ENCODE measurements around the gene ZNF69. TPM values are rescaled to one million over a fixed set of nuclear protein-coding genes. Genes with fewer than 3 reads are reported as not detected.
"Not testable (repeated sequence)": the region's sequence is repeated elsewhere in the genome, so short reads cannot be mapped to it uniquely, and the experiment has no call there.

ZNF69 gene
- total and polyA plus RNA-seq, 9 donors, result 7.5 to 25.5 (median 13.6) TPM

DNA sequence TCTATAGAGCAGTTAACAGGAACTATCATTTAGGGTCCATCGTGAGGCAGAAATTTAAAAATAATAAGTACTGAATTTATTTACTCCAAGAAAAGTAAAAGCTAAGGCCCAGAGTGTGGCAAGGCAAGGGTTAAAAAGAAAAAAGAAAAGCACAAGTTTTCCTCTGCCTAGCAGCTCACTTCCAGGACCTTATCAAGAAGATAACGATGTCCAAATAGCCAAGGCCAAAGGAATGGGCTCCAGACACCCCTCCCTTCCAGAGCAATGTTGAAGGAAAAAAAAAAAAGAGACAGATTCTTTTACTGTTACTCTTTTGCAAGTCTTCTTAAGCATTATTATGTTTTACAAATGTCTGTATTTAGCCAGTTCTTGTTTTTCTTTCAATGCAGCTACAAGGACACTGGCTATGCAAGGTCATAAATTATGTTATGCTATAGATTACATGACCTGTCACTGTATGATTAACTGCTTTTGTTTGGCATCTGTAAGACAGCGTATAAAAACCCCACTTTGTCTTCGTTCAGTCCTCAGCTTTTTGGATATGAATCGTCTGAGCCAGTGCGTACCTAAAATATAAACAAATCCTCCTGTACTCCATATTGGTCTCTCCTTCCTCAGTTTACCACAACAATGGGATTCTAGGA lies 34.4 kb downstream of the ZNF69 start:
- H3K9me3 ChIP-seq, result no peaks in the 10 kb centered on the region
- no peaks in the 10 kb centered on the region for H3K27me3 ChIP-seq
- TF ChIP-seq, protein P1, sequence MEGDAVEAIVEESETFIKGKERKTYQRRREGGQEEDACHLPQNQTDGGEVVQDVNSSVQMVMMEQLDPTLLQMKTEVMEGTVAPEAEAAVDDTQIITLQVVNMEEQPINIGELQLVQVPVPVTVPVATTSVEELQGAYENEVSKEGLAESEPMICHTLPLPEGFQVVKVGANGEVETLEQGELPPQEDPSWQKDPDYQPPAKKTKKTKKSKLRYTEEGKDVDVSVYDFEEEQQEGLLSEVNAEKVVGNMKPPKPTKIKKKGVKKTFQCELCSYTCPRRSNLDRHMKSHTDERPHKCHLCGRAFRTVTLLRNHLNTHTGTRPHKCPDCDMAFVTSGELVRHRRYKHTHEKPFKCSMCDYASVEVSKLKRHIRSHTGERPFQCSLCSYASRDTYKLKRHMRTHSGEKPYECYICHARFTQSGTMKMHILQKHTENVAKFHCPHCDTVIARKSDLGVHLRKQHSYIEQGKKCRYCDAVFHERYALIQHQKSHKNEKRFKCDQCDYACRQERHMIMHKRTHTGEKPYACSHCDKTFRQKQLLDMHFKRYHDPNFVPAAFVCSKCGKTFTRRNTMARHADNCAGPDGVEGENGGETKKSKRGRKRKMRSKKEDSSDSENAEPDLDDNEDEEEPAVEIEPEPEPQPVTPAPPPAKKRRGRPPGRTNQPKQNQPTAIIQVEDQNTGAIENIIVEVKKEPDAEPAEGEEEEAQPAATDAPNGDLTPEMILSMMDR (IDR thresholded peaks at IDR 0.05), result no peak
- TF ChIP-seq POLR2A (IDR thresholded peaks at IDR 0.05), result no peak
- 5 to 8% (median 6%) methylated on average over 6 of the region's 6 CpGs for WGBS, 3 donors
- peak overlapping the region in 1 of 2 donors; percentile 27 for H3K27ac ChIP-seq
- peak in 3 of 5 donors; percentile 41 to 53 (median 43) for DNase-seq
- no peak overlapping the region for H3K4me3 ChIP-seq
- intact Hi-C loops (cut with DNase I), result loop anchor here in 3 of 4 donors (5.0 to 10.0 kb wide), 3 partner anchors 35 to 73 kb away; partner anchors contain the start of gene ZNF69 (in 1 of the 3)
- no peaks in the 10 kb centered on the region for H3K36me3 ChIP-seq
- H3K4me1 ChIP-seq (ENCODE audit: insufficient read depth), result peaks cover 13% of the 10 kb centered on the region

DNA sequence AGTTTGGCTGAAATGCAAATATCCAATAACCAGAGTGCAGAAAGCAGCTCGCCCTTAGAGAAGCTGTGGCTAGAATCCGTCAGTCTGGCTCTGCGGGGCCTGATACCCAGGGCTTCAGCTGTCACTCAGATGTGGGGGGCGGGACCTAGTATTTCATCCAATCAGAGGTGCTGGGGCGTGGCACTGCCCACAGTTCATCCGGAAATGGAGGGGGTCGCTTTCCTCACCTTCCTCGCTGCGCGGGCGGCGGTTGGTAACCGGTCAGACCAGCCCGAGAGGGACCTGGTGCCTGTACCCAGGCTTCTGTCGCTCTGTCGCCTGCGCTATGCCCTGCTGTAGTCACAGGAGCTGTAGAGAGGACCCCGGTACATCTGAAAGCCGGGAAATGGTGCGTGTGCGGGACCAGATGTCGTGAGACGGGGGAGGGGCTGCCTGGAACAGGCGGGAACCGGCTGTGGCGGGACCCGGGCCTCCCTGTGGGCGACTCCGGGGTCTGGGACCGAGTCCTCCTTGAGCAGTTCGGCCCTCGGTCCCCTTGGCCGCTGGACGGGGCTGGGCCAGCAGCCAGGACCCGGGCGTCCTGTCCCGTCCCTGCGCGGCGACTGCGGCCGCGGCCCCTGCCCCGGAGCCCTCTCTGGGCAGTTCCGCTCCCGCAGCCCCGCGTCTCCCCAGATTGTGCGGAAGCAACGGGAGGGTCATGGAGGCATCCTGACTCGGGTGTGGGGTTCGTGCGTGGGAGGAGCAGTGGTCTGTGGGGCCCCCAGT lies 37.5 kb downstream of the ZNF69 start, which contains the start of gene ZNF700:
Gene ZNF700 (plus strand): TSS at position 222 of the 765 bp plus-strand sequence. CDS start 104 bp downstream, at position 326.
- intact Hi-C loops (cut with DNase I), result loop anchor here in 3 of 4 donors (2.0 to 10.0 kb wide), 5 partner anchors 38 to 216 kb away; partner anchors contain the start of genes ZNF20 (in 1 of the 3) and ZNF69 (in 1 of the 3)
- Histone ChIP-seq H3K27ac (peak within 1 kb of the TSS; percentile 38 to 91), H3K36me3 (no peaks in the 10 kb centered on the region), H3K27me3 (no peaks in the 10 kb centered on the region), H3K4me3 (peak within 1 kb of the TSS; percentile 85), H3K9me3 (no peaks in the 10 kb centered on the region), H3K4me1 (ENCODE audit: insufficient read depth) (peaks cover 15% of the 10 kb centered on the region)
- peak; percentile 93 to 97 (median 95) for DNase-seq
- WGBS, 3 donors, result 0% methylated on average over 50 to 53 of the region's 53 CpGs
- TF ChIP-seq EP300 (IDR thresholded peaks at IDR 0.05) (peak; percentile 74), POLR2A (IDR thresholded peaks at IDR 0.05) (peak; percentile 76)
- TF ChIP-seq, protein P1 (IDR thresholded peaks at IDR 0.05), result peak in 1 of 3 donors; percentile 20

DNA sequence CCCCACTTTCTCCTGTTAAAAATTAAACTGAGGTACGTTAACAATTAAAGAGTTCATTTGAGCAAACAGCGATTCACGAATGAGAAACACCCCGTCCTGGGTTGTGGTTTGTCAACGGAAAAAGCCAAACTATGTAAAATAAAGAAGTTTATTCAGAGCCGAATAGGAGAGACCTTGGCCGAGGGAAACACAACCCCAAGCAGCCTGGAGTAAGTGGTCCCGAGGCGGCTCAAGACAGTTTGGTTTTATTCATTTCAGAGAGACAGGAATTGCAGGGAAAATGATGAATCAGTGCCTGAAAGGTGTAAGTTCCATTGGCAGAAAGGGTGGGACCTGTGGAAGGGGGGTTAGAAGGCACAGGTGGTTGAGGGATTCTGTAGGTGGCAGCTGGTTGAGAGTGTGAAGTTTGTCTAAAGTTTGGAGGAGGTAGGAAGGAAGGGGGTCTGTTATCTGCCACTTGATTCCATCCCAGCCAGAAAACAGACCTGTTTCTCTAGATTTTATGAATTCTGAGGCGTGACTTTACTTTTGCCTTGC lies 38.1 kb downstream of the ZNF69 start:
- peaks cover 15% of the 10 kb centered on the region for H3K4me1 ChIP-seq (ENCODE audit: insufficient read depth)
- H3K27me3 ChIP-seq, DNase-seq, H3K36me3 ChIP-seq, H3K9me3 ChIP-seq: not testable (repeated sequence)
- peak overlapping the region; percentile 85 for H3K4me3 ChIP-seq
- peak overlapping the region; percentile 38 to 91 for H3K27ac ChIP-seq
- intact Hi-C loops (cut with DNase I), result loop anchor here in 3 of 4 donors (2.0 to 10.0 kb wide), 4 partner anchors 59 to 215 kb away; partner anchors contain the start of gene ZNF20 (in 1 of the 3)
- WGBS, 3 donors, result 3 to 6% (median 4%) methylated on average over 10 of the region's 10 CpGs

DNA sequence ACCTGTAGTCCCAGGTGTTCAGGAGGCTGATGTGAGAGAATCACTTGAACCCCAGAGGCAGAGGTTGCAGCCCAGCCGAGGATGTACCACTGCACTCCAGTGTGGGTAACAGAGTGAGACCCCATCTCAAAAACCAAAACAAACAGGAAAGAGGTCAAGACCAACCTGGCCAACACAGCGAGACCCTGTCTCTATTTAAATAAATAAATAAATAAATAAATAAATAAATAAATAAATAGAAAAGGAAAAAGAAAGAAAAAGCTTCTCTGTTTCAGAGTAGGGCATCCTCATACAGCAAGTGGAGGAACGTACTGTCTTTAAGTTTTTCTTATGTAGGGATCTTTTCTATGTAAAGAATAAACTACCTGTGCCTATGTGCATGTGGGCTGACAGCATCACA lies 39.6 kb downstream of the ZNF69 start:
- Histone ChIP-seq H3K9me3 (no peaks in the 10 kb centered on the region), H3K4me3 (no peak overlapping the region), H3K27me3 (no peaks in the 10 kb centered on the region), H3K4me1 (ENCODE audit: insufficient read depth) (peaks cover 12% of the 10 kb centered on the region), H3K27ac (no peak overlapping the region), H3K36me3 (no peaks in the 10 kb centered on the region)
- no peak for TF ChIP-seq POLR2A (IDR thresholded peaks at IDR 0.05)
- no peak for TF ChIP-seq EP300 (IDR thresholded peaks at IDR 0.05)
- DNase-seq, result no peak
- intact Hi-C loops (cut with DNase I), result loop anchor here in 2 of 4 donors (10.0 kb wide), 2 partner anchors 58 to 68 kb away; no protein-coding TSS in a partner anchor
- 91 to 92% (median 92%) methylated on average over 3 of the region's 3 CpGs for WGBS, 3 donors

DNA sequence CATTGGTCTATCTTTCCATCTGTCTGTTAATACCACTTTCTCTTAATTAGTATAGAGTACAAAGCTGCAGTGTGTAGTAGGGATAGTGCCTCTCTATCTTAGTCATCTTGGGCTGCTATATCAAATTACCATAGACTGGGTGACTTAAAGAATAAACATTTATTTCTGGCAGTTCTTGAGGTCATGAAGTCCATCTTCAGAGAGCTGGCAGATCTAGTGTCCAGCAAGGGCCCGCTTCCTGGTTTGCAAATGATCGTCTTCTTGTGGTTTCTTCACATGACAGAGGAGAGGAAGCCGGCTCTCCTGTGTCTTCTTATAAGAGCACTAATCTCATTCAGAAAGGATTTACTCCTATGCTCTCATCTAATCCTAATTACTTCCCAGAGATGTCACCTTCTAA lies 43.5 kb downstream of the ZNF69 start:
- Histone ChIP-seq H3K4me3 (no peak overlapping the region), H3K27me3 (no peaks in the 10 kb centered on the region), H3K27ac (no peak overlapping the region), H3K36me3 (no peaks in the 10 kb centered on the region), H3K9me3 (no peaks in the 10 kb centered on the region), H3K4me1 (ENCODE audit: insufficient read depth) (peaks cover 3% of the 10 kb centered on the region)
- TF ChIP-seq, protein P1 (IDR thresholded peaks at IDR 0.05), result no peak
- TF ChIP-seq POLR2A (IDR thresholded peaks at IDR 0.05) (no peak), EP300 (IDR thresholded peaks at IDR 0.05) (no peak)
- no peak for DNase-seq
- intact Hi-C loops (cut with DNase I), result no loop called here
- WGBS, 3 donors, result 93 to 95% (median 95%) methylated on average over 3 of the region's 3 CpGs
